GM12801 (cell line): ENCODE data around the gene OAF.

ENCODE experiments used
- TF ChIP-seq, protein P1 (sequence below): IDR thresholded peaks from one replicate; pipeline ENCODE4 v1.5.1; 2011; ENCODE audit warnings: control low read depth; ENCODE audit not compliant: insufficient read length; ENCODE audit errors: extremely low read depth

The OAF gene

GRCh38 chr11:120228794-120229384, 18.1 kb downstream of the OAF start:
- TF ChIP-seq, protein P1, sequence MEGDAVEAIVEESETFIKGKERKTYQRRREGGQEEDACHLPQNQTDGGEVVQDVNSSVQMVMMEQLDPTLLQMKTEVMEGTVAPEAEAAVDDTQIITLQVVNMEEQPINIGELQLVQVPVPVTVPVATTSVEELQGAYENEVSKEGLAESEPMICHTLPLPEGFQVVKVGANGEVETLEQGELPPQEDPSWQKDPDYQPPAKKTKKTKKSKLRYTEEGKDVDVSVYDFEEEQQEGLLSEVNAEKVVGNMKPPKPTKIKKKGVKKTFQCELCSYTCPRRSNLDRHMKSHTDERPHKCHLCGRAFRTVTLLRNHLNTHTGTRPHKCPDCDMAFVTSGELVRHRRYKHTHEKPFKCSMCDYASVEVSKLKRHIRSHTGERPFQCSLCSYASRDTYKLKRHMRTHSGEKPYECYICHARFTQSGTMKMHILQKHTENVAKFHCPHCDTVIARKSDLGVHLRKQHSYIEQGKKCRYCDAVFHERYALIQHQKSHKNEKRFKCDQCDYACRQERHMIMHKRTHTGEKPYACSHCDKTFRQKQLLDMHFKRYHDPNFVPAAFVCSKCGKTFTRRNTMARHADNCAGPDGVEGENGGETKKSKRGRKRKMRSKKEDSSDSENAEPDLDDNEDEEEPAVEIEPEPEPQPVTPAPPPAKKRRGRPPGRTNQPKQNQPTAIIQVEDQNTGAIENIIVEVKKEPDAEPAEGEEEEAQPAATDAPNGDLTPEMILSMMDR = no peak

DNA sequence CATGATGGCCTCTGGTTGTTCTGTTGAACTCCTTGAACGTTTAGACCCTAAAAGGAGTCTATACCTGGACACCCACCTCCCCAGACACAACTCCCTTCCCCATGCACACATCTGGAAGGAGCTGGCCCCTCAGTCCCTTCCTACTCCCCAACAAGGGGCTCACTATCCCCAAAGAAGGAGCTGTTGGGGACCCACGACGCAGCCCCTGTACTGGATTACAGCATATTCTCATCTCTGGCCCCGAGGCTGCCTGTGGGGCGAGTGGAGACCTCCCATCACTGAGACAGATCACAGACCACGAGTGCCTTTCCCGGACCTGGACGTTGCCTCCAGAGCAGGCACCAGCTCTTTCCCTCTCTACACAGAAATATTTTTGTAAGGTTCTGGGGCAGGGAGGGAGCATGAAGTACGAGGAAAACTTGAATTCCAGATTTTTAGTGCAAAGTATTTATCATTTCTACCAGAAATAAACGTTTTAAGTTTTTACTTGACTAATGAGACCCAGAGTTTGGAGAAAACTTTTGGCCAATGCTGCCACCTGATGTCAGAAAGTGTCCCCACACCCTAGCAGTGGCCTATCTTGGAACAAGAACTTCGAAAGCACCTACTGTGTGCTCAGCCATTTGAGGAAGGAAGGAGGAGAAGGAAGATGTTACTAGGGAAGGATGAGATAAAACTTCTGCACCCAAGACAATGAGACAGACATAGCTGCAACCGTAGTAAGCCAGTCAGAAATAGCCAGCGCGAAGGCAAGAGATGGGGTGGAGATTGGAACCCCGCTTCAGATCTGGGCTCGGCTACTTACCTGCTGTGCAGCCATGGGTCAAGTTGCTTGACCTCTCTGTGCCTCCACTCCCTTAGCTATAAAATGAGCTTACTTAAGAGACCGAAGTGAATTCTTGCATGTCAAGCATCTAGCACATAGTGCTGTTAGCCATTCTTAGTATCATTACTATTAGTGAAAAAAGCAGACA, 18.9 kb downstream of the OAF start:
- TF ChIP-seq, protein P1 = no peak

GRCh38 chr11:120230433-120231071, 19.7 kb downstream of the OAF start:
- TF ChIP-seq, protein P1 = no peak

GRCh38 chr11:120231963-120232362, 21.1 kb downstream of the OAF start:
- TF ChIP-seq, protein P1 = no peak

DNA sequence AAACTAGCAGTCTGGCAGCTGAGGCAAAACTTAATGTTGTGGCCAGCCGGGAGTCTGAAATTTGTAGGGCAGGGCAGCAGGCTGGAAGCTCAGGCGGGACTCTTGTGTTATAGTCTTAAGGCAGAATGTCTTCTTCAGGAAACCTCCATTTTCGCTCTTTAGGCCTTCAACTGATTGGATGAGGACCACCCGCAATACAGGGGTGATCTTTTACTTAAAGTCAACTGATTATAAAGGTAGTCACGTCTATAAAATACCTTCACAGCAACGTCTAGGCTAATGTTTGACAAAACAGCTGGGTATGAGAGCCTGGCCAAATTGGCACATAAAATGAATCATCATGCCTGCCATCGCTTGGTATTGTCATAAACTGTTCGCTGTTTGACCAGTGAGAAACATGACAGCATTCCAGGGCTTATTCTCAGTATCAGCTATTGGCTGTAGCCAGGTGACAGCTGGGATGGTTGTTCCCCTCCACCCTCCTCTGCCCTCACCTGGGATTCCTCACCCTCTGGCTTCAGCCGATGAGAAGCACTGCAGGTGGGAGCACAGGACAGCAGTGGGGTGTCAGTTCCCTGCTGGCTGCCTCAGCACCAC, 22.5 kb downstream of the OAF start:
- TF ChIP-seq, protein P1 = no peak

GRCh38 chr11:120235024-120235628, 24.3 kb downstream of the OAF start:
- TF ChIP-seq, protein P1 = no peak
